Activated CD4-positive, alpha-beta T cell treated with anti-CD3 and anti-CD28 coated beads, Interleukin-2, amount 10 ng/mL, durations not matched to agents 24 days and 14 days (primary cell): ENCODE data around the gene AMIGO1. TPM values are rescaled to one million over a fixed set of nuclear protein-coding genes. Genes with fewer than 3 reads are reported as not detected.
"Not testable (repeated sequence)": the region's sequence is repeated elsewhere in the genome, so short reads cannot be mapped to it uniquely, and the experiment has no call there.

ENCODE experiments used
- DNase-seq: peaks from one replicate; pipeline ENCODE4 v3.0.0; 2022
- H3K27ac Mint-ChIP-seq: one replicate; pipeline ENCODE4 v1.8.0; 2022; ENCODE audit warnings: mild to moderate bottlenecking, mixed read lengths
- H3K27me3 Mint-ChIP-seq: one replicate; pipeline ENCODE4 v1.8.0; 2022; ENCODE audit warnings: mixed read lengths
- H3K36me3 Mint-ChIP-seq: one replicate; pipeline ENCODE4 v1.8.0; 2022; ENCODE audit warnings: low read depth, mild to moderate bottlenecking, mixed read lengths
- H3K4me1 Mint-ChIP-seq: one replicate; pipeline ENCODE4 v1.8.0; 2021; ENCODE audit warnings: mixed read lengths
- H3K4me3 Mint-ChIP-seq: one replicate; pipeline ENCODE4 v1.8.0; 2022; ENCODE audit warnings: mild to moderate bottlenecking, moderate library complexity, mixed read lengths
- H3K9me3 Mint-ChIP-seq: one replicate; pipeline ENCODE4 v1.8.0; 2021; ENCODE audit warnings: mixed read lengths
- intact Hi-C: fragments of 100-400 bp; cut with micrococcal nuclease; formaldehyde crosslinking; loops from one replicate; pipeline ENCODE4 v1.15.1; 2023
- total RNA-seq: library from RNA; stranded (reverse); gene quantifications from 2 replicates; pipeline ENCODE4 v1.2.3, GENCODE V29; 2022

The AMIGO1 gene
- total RNA-seq, 1 donor from 2014 or later: 1.1 TPM

- intact Hi-C loops: no loop called here
- no peak for DNase-seq
- Mint-ChIP-seq H3K36me3 (peaks cover 2% of the 10 kb centered on the region), H3K27me3 (peaks cover 34% of the 10 kb centered on the region), H3K4me3 (no peak overlapping the region), H3K27ac (no peak overlapping the region), H3K4me1 (peaks cover 25% of the 10 kb centered on the region), H3K9me3 (no peaks in the 10 kb centered on the region)
Observed at GRCh38 chr1:109479311-109479710, 30.2 kb downstream of the AMIGO1 start.

- no peaks in the 10 kb centered on the region for H3K36me3 Mint-ChIP-seq
- peaks cover 22% of the 10 kb centered on the region for H3K4me1 Mint-ChIP-seq
Observed at GRCh38 chr1:109478806-109479205, 30.7 kb downstream of the AMIGO1 start.

GRCh38 chr1:109477821-109478220, 31.7 kb downstream of the AMIGO1 start:
- no peaks in the 10 kb centered on the region for H3K36me3 Mint-ChIP-seq
- H3K27me3 Mint-ChIP-seq: peaks cover 40% of the 10 kb centered on the region
- H3K4me3 Mint-ChIP-seq: no peak overlapping the region
- no peak overlapping the region for H3K27ac Mint-ChIP-seq
- intact Hi-C loops: no loop called here
- peak; percentile 57 for DNase-seq
- H3K9me3 Mint-ChIP-seq: no peaks in the 10 kb centered on the region
- H3K4me1 Mint-ChIP-seq: peaks cover 15% of the 10 kb centered on the region

More at GRCh38 chr1:109478806-109479205, 30.7 kb downstream of the AMIGO1 start:
- intact Hi-C loops: no loop called here
- DNase-seq: peak; percentile 86
- H3K27me3 Mint-ChIP-seq: peaks cover 36% of the 10 kb centered on the region
- no peak overlapping the region for H3K4me3 Mint-ChIP-seq
- H3K9me3 Mint-ChIP-seq: no peaks in the 10 kb centered on the region
- H3K27ac Mint-ChIP-seq: no peak overlapping the region

- no peaks in the 10 kb centered on the region for H3K9me3 Mint-ChIP-seq
- H3K4me1 Mint-ChIP-seq: peaks cover 7% of the 10 kb centered on the region
- H3K4me3 Mint-ChIP-seq: no peak overlapping the region
- peaks cover 44% of the 10 kb centered on the region for H3K27me3 Mint-ChIP-seq
- H3K27ac Mint-ChIP-seq: no peak overlapping the region
- intact Hi-C loops: no loop called here
- no peaks in the 10 kb centered on the region for H3K36me3 Mint-ChIP-seq
- DNase-seq: no peak
Observed at GRCh38 chr1:109476825-109477224, 32.7 kb downstream of the AMIGO1 start.

- Mint-ChIP-seq H3K27ac (no peak overlapping the region), H3K27me3 (peaks cover 46% of the 10 kb centered on the region), H3K4me3 (no peak overlapping the region), H3K36me3 (no peaks in the 10 kb centered on the region), H3K9me3 (no peaks in the 10 kb centered on the region), H3K4me1 (peaks cover 7% of the 10 kb centered on the region)
- intact Hi-C loops: no loop called here
- DNase-seq: no peak
Observed at GRCh38 chr1:109475261-109475660, 34.3 kb downstream of the AMIGO1 start.

- H3K36me3 Mint-ChIP-seq: no peaks in the 10 kb centered on the region
- intact Hi-C loops: no loop called here
- H3K4me1 Mint-ChIP-seq: peaks cover 7% of the 10 kb centered on the region
- H3K9me3 Mint-ChIP-seq: no peaks in the 10 kb centered on the region
- peaks cover 46% of the 10 kb centered on the region for H3K27me3 Mint-ChIP-seq
- no peak overlapping the region for H3K4me3 Mint-ChIP-seq
- H3K27ac Mint-ChIP-seq: no peak overlapping the region
- DNase-seq: no peak
Observed at GRCh38 chr1:109474697-109475096, 34.8 kb downstream of the AMIGO1 start.

- H3K36me3 Mint-ChIP-seq, H3K4me3 Mint-ChIP-seq, H3K9me3 Mint-ChIP-seq, H3K27ac Mint-ChIP-seq, intact Hi-C loops, DNase-seq, H3K4me1 Mint-ChIP-seq: not testable (repeated sequence)
- peaks cover 50% of the 10 kb centered on the region for H3K27me3 Mint-ChIP-seq
Observed at GRCh38 chr1:109473284-109474057, 36.1 kb downstream of the AMIGO1 start.

GRCh38 chr1:109472779-109473178, 36.7 kb downstream of the AMIGO1 start:
- Mint-ChIP-seq H3K4me3 (no peak overlapping the region), H3K36me3 (no peaks in the 10 kb centered on the region), H3K27me3 (peaks cover 57% of the 10 kb centered on the region), H3K4me1 (peaks cover 2% of the 10 kb centered on the region), H3K27ac (no peak overlapping the region), H3K9me3 (no peaks in the 10 kb centered on the region)
- DNase-seq: no peak
- intact Hi-C loops: no loop called here

GRCh38 chr1:109470245-109470644, 39.3 kb downstream of the AMIGO1 start:
- H3K27ac Mint-ChIP-seq: no peak overlapping the region
- H3K27me3 Mint-ChIP-seq: peaks cover 67% of the 10 kb centered on the region
- H3K4me3 Mint-ChIP-seq: no peak overlapping the region
- no peak for DNase-seq
- H3K9me3 Mint-ChIP-seq: no peaks in the 10 kb centered on the region
- H3K36me3 Mint-ChIP-seq: no peaks in the 10 kb centered on the region
- intact Hi-C loops: no loop called here
- peaks cover 5% of the 10 kb centered on the region for H3K4me1 Mint-ChIP-seq

GRCh38 chr1:109468903-109469302, 40.6 kb downstream of the AMIGO1 start:
- intact Hi-C loops: no loop called here
- DNase-seq: peak; percentile 57
- Mint-ChIP-seq H3K36me3 (no peaks in the 10 kb centered on the region), H3K27me3 (peaks cover 76% of the 10 kb centered on the region), H3K4me3 (no peak overlapping the region), H3K9me3 (no peaks in the 10 kb centered on the region), H3K4me1 (peaks cover 5% of the 10 kb centered on the region), H3K27ac (no peak overlapping the region)

- H3K4me3 Mint-ChIP-seq: no peak overlapping the region
Observed at GRCh38 chr1:109468061-109468460, 41.5 kb downstream of the AMIGO1 start.

GRCh38 chr1:109467301-109467777, 42.2 kb downstream of the AMIGO1 start:
- intact Hi-C loops: no loop called here

More at GRCh38 chr1:109468061-109468460, 41.5 kb downstream of the AMIGO1 start:
- Mint-ChIP-seq H3K9me3 (no peaks in the 10 kb centered on the region), H3K4me1 (peaks cover 5% of the 10 kb centered on the region), H3K27ac (no peak overlapping the region), H3K36me3 (no peaks in the 10 kb centered on the region), H3K27me3 (peaks cover 80% of the 10 kb centered on the region)
- intact Hi-C loops: no loop called here
- no peak for DNase-seq

GRCh38 chr1:109466452-109467300, 42.9 kb downstream of the AMIGO1 start, which contains the start of gene SYPL2:
SYPL2 (plus strand) TSS chr1:109466546; CDS start chr1:109466844, 298 bp downstream.
- peak within 1 kb of the TSS; percentile 62 for H3K4me3 Mint-ChIP-seq
- peak; percentile 75 for DNase-seq

More at GRCh38 chr1:109467301-109467777, 42.2 kb downstream of the AMIGO1 start:
- no peak overlapping the region for H3K27ac Mint-ChIP-seq
- H3K36me3 Mint-ChIP-seq: no peaks in the 10 kb centered on the region
- H3K4me1 Mint-ChIP-seq: peaks cover 5% of the 10 kb centered on the region
- H3K27me3 Mint-ChIP-seq: peaks cover 84% of the 10 kb centered on the region
- DNase-seq: peak; percentile 56
- peak overlapping the region; percentile 62 for H3K4me3 Mint-ChIP-seq
- no peaks in the 10 kb centered on the region for H3K9me3 Mint-ChIP-seq

GRCh38 chr1:109466125-109466451, 43.4 kb downstream of the AMIGO1 start:
- DNase-seq: no peak
- Mint-ChIP-seq H3K36me3 (no peaks in the 10 kb centered on the region), H3K4me1 (peaks cover 5% of the 10 kb centered on the region), H3K27ac (no peak overlapping the region), H3K27me3 (peaks cover 87% of the 10 kb centered on the region), H3K4me3 (peak overlapping the region; percentile 62), H3K9me3 (no peaks in the 10 kb centered on the region)
- intact Hi-C loops: no loop called here

More at GRCh38 chr1:109466452-109467300, 42.9 kb downstream of the AMIGO1 start, which contains the start of gene SYPL2:
- intact Hi-C loops: no loop called here
- Mint-ChIP-seq H3K27me3 (peaks cover 86% of the 10 kb centered on the region), H3K36me3 (no peaks in the 10 kb centered on the region), H3K9me3 (no peaks in the 10 kb centered on the region), H3K27ac (no peak within 1 kb of the TSS), H3K4me1 (peaks cover 5% of the 10 kb centered on the region)
